Lower leg skin (tissue), 4 donors: Measurements from ENCODE around the gene ENOX1. TPM values are rescaled to one million over a fixed set of nuclear protein-coding genes. Genes with fewer than 3 reads are reported as not detected.

ENCODE experiments used
- DNase-seq, 2 donors: peaks; one replicate each; pipeline ENCODE4 v3.0.0-alpha.2; 2019; ENCODE audit warnings: low spot score in 2 of 2
- H3K4me3 ChIP-seq: fragments of 200-600 bp; sonication (generic); 2 replicates; pipeline ENCODE4 v1.5.1; 2017; ENCODE audit warnings: mild to moderate bottlenecking, low read depth; ENCODE audit not compliant: poor library complexity, severe bottlenecking
- POLR2A ChIP-seq, 2 donors: fragments of 450-650 bp; IDR thresholded peaks; one replicate each; pipeline ENCODE4 v1.6.1; 2016 to 2017; ENCODE audit warnings: antibody characterized with exemption in 2 of 2, mild to moderate bottlenecking in 1 of 2, moderate library complexity in 1 of 2
- WGBS, 2 donors: methylation state at CpG; one replicate each; pipeline ENCODE4 v1.1.5; 2018; 5-methylcytosine and 5-hydroxymethylcytosine counted together
- intact Hi-C: fragments of 100-400 bp; cut with DNase I; formaldehyde crosslinking; loops from one replicate; pipeline ENCODE4 v1.15.0; 2023; ENCODE audit warnings: low total_unique reads
- total RNA-seq, 4 donors: library from RNA; depleted of rRNA; stranded (reverse); fragments of >200 nt; gene quantifications; one replicate each; pipeline ENCODE4 v1.1.0, GENCODE V29; 2016
- TF ChIP-seq, protein P1 (sequence below), 3 donors: fragments of 450-650 bp; IDR thresholded peaks; one replicate each; pipeline ENCODE4 v1.5.1; 2016; ENCODE audit warnings: antibody characterized with exemption in 3 of 3, mild to moderate bottlenecking in 3 of 3, moderate library complexity in 2 of 3

The ENOX1 gene
- total RNA-seq, 4 donors from 2014 or later = 0.11 to 0.52 (median 0.30) TPM

DNA sequence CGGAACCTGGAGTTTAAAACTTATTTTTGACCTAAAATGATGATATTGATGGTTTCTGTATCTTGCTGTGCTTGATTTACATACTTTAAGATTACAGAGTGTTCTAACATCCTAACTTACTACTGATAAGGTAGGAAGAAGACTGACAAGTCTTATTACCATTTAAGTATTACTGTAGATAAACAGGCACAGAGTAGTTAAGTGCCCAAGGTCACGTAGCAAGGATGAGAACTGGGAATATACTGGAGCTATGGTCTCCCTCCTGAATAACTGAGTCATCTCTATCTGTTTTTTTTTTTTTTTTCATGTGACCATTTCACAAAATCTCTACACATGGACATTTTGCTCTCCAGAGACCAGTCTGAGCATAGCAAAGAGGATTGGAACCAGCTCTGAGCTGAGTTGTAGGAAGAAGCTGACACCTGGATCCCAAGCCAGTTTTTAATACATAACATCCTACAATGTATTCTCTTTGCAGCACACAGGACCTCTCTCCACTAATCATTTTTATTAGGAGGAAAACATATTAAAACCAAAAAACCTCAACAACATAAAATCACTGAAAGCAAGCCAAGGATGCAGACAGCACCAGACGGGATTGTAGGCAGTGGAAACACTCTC is 589.9 kb downstream of the ENOX1 start:
- TF ChIP-seq POLR2A (IDR thresholded peaks at IDR 0.05) = no peak
- WGBS, 2 donors = 76 to 81% methylated on average over 3 of the region's 3 CpGs
- intact Hi-C loops = no loop called here
- DNase-seq = no peak
- no peak overlapping the region for H3K4me3 ChIP-seq

DNA sequence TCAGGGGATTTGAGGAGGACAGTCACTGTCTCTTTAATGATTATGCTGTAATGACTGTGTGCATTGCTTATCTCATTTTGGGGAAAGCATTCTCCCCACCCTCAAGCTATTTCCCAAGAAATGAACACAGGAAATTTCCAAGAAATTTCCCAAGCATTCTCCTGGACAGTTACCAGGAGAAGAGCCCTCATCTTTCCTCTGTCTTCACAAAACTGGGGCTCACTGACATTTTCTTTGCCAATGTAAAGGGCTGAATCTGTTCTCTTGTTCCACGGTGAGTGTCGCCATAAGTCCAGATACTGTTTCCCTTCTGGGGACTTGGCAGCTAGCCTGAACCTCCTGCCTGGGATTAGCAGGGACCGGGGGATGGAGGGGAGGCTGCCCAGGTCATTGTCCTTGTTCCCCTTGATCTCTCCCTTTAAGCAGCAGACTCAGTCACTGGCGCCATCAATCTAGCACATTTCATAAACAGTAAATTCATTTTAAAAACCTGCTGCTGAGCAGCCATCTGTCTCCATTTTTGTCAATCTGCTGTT is 590.6 kb downstream of the ENOX1 start:
- peak in 1 of 2 donors; percentile 15 for DNase-seq
- no peak for TF ChIP-seq POLR2A (IDR thresholded peaks at IDR 0.05)
- TF ChIP-seq, protein P1, sequence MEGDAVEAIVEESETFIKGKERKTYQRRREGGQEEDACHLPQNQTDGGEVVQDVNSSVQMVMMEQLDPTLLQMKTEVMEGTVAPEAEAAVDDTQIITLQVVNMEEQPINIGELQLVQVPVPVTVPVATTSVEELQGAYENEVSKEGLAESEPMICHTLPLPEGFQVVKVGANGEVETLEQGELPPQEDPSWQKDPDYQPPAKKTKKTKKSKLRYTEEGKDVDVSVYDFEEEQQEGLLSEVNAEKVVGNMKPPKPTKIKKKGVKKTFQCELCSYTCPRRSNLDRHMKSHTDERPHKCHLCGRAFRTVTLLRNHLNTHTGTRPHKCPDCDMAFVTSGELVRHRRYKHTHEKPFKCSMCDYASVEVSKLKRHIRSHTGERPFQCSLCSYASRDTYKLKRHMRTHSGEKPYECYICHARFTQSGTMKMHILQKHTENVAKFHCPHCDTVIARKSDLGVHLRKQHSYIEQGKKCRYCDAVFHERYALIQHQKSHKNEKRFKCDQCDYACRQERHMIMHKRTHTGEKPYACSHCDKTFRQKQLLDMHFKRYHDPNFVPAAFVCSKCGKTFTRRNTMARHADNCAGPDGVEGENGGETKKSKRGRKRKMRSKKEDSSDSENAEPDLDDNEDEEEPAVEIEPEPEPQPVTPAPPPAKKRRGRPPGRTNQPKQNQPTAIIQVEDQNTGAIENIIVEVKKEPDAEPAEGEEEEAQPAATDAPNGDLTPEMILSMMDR (IDR thresholded peaks at IDR 0.05) = no peak
- intact Hi-C loops = no loop called here
- H3K4me3 ChIP-seq = no peak overlapping the region
- 41 to 46% methylated on average over 4 of the region's 4 CpGs for WGBS, 2 donors

DNA sequence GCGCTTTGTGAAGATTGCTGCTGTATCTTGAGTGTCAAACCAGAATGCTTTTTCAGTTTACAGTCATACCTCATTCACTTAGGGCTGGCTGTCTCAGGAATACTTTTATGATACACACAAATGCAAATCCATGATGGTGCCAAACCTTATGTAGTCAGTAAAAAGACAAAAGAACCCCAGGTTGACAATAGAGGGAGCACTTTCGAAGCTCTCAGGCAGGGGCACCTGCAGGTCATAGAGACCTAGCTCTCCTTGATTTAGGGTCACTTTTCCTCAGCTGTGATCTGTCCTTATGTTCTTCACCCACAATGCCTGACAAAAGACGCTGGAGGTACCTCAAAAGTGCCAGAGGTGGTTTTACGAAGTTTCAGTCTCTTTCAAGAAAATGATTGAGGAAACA is 591.2 kb downstream of the ENOX1 start:
- 84 to 86% methylated on average over 4 of the region's 4 CpGs for WGBS, 2 donors
- H3K4me3 ChIP-seq = no peak overlapping the region
- no peak for DNase-seq
- no peak for TF ChIP-seq POLR2A (IDR thresholded peaks at IDR 0.05)
- TF ChIP-seq, protein P1 (IDR thresholded peaks at IDR 0.05) = no peak
- intact Hi-C loops = no loop called here

DNA sequence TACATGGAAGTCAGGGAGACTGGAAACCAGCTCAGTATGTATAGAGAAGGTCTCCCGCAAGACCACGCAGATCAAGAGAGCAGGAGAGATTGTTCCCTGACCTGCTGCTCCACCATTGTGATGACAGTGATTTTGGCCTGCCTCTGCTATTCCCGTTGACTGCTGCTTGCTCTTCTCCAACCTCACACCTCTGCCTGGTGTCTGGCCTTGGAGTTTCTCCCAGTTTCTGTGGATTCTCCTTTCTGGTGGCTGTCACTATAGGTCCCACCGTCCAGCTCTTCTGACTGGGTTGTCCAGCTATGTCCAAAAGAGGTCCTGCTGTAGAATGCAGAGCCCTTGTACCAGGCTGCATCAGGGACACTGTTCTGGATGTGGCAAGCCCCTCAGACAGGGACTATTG is 591.7 kb downstream of the ENOX1 start:
- no peak for TF ChIP-seq POLR2A (IDR thresholded peaks at IDR 0.05)
- TF ChIP-seq, protein P1 (IDR thresholded peaks at IDR 0.05) = no peak
- intact Hi-C loops = no loop called here
- H3K4me3 ChIP-seq = no peak overlapping the region
- no peak for DNase-seq
- WGBS, 2 donors = 88 to 91% methylated on average over 4 of the region's 4 CpGs

DNA sequence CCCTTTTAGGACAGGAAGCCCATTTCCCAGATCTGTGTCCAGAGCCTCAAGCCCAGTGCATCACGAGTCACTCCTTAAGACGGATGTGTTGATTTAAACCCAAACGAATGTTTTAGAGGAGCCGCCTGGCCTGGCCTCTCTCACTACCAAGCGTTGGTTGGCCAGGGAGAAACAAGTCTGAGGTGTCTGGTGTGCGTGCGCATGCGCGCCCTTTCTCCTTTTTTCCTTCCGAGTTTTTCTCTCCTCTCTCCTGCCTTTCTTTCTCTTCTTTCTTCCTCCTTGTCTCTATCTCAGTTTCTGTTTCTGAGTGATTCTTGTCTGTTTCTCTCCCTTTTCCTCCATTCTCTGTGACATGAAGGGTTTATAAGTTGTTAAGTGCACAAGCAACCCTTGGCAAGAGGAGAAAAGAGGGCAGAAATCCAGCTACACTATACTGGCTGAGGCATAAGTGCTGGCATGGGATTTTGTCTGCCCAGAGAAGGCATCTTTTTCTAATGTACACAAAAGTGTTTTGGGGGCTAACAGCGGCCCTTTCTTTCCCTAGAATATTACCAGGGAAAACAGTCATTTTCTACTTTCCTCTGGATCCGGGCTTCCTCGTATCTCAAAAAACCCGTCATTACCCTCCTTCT is 592.9 kb downstream of the ENOX1 start:
- DNase-seq = no peak
- no peak overlapping the region for H3K4me3 ChIP-seq
- WGBS, 2 donors = 94% methylated on average over 14 of the region's 14 CpGs
- intact Hi-C loops = no loop called here
- TF ChIP-seq, protein P1 (IDR thresholded peaks at IDR 0.05) = no peak
- TF ChIP-seq POLR2A (IDR thresholded peaks at IDR 0.05) = no peak

DNA sequence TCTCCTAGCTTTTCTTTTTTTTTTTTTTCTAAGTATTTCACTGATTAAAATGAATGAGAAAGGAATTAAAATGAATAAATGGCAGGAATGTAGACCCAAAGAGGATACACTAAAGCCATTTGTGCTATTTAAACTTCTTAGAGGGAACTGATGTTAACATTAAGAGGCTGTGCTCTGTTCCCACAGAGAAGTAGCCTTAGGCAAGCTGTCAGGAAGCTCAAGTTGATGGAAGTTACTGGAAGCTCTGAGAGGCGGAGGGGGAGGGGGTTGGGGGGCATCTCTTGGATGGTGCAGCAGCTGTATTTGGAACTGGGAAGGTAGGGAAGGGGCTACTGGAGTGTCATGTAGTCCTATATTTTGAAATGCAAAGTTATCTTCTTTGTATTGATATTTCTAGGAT is 595.2 kb downstream of the ENOX1 start:
- TF ChIP-seq POLR2A (IDR thresholded peaks at IDR 0.05) = no peak
- TF ChIP-seq, protein P1 (IDR thresholded peaks at IDR 0.05) = no peak
- H3K4me3 ChIP-seq = no peak overlapping the region
- intact Hi-C loops = no loop called here
- DNase-seq = no peak
- WGBS, 2 donors = 76 to 94% methylated on average over 1 of the region's 1 CpG
